NCI-H2196 (cell line): ENCODE results near the gene ECHDC1.
"Not testable (repeated sequence)": the region's sequence is repeated elsewhere in the genome, so short reads cannot be mapped to it uniquely, and the experiment has no call there.

Experiments used
- DNase-seq: peaks from one replicate; lab custom pipeline; 2025; ENCODE audit not compliant: unreplicated experiment; lab: John Stamatoyannopoulos, UW

ECHDC1 gene

DNA sequence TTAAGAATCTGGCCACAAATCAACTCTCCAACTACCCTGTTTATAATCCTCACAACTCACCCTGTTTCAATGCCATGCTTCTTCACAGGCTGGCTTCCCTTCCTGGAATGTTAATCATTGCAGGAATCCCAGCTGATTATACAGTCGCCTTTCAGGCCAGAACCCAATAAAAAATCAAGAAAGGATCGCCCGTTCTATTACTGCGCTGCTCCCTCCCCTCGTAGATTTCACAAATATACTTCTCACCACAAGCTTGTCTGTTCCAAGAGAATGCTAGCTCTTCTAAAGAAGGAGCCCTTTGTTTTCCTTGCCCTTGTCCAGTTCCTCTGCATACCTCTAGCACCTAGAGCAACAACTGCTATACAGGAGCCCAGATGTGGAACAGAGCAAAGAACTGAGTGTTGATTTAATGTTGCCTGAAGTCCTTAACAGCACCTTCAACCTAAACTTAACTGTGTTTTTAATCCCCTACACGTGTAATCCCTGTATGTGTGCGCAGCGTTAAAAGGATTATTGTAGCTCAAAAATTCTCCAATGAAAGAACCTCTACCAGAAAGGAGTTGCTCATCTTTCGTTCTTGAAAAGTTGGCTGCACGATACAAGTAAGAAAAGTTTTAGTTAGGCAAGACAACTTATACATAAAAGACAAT lies 988 bp downstream of the ECHDC1 start:
- peak; percentile 17 for DNase-seq

DNA sequence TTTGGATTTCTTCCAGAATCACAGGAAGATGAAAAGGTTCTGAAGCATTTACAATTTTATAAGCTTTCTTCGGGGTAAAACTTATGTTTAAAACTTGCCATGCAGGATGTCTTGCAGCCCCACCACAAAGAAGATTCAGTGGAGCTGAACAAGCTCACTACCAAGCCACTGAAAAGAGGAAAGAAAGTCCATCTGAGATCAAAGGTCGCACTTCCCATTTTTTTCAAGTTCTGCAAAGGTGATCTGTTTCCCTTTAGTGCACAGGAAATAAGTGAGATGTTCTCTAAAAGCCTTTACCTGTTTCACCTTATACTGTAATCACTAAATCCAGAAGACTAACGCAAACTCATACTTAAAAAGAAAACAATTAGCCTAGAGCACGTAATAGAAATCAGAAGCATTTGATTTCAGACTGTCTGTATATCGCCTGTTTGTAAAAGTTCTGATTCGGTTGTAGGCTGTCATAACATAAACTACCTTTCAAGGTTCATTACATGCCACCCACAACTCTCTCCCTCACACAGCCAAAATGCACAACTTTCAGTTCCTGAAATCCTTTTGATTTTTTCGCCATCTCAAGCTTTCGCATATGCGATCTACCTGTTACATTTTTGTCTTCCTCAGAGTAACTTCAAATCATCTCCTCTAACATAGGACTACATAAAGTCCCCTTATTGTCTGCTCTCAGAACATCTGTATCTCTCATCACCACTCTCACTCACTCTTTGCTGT lies 1.8 kb downstream of the ECHDC1 start:
- DNase-seq, result no peak

DNA sequence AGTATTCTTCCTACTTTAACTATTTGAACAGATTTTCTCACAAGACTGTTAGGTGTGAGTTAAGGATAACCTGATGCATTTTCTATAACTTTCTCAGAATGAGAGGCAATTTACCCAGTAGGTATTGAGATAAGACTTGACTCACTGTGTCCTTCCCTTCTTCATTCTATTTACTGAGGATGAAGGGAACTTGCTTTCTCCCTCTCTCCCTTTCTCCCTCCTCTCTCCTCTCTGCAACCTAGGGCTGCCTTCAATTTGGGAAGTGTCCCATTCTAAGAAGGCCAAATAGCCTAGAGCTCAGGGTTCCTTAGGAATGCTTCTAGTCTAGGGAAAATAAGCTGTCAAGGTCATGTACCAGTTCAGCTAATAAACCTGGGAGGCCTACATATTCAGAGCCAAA lies 3.2 kb downstream of the ECHDC1 start:
- DNase-seq, result no peak

DNA sequence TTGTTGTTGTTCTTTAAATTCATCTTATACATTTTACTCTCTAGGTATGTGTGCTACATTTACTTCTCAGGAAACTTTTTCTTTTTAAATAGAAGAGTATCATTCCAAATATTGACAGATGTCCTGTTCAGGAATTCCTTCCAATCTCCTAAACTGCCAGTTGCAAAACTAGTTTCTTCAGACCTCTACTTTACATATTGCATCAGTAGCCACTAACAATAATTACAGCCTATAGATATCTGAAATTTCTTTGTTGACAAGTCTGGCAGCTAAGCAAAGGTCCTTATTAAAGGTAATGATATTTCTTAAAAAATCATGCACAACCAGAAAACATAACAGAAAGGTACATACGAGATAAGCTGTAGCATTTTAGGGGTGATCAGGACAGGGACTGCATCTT lies 4.5 kb downstream of the ECHDC1 start:
- no peak for DNase-seq

- DNase-seq, result no peak
These were observed 10.9 kb downstream of the ECHDC1 start for GRCh38 chr6:127332383-127332961.

GRCh38 chr6:127331256-127331655 lies 12.2 kb downstream of the ECHDC1 start:
- not testable (repeated sequence) for DNase-seq

- DNase-seq, result no peak
These were observed 15.3 kb downstream of the ECHDC1 start for GRCh38 chr6:127328043-127328609.

DNA sequence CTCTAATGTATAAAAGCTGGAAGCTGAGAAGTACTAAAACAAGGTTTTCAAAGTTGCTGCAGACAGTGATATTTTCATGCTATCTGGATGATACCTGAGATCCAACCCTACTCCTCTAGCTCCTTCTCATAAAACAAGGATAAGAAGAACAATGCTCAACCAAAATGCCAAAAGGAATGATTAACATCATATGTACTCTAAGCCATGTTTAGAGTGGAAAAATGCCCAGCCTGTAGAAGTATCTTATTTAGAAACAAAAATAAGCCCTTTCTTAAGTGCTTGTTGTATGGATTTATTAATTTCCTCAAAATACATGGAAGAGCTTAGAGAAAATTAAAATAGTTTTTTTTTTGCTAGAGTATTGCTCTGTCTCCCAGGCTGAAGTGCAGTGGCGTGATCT lies 23.7 kb downstream of the ECHDC1 start:
- DNase-seq, result no peak

- DNase-seq, result no peak
These were observed 25.9 kb downstream of the ECHDC1 start for GRCh38 chr6:127317388-127318128.

- no peak for DNase-seq
These were observed 37.7 kb downstream of the ECHDC1 start for GRCh38 chr6:127305741-127306140.

- DNase-seq, result no peak
These were observed 39.5 kb downstream of the ECHDC1 start for GRCh38 chr6:127303917-127304316.

DNA sequence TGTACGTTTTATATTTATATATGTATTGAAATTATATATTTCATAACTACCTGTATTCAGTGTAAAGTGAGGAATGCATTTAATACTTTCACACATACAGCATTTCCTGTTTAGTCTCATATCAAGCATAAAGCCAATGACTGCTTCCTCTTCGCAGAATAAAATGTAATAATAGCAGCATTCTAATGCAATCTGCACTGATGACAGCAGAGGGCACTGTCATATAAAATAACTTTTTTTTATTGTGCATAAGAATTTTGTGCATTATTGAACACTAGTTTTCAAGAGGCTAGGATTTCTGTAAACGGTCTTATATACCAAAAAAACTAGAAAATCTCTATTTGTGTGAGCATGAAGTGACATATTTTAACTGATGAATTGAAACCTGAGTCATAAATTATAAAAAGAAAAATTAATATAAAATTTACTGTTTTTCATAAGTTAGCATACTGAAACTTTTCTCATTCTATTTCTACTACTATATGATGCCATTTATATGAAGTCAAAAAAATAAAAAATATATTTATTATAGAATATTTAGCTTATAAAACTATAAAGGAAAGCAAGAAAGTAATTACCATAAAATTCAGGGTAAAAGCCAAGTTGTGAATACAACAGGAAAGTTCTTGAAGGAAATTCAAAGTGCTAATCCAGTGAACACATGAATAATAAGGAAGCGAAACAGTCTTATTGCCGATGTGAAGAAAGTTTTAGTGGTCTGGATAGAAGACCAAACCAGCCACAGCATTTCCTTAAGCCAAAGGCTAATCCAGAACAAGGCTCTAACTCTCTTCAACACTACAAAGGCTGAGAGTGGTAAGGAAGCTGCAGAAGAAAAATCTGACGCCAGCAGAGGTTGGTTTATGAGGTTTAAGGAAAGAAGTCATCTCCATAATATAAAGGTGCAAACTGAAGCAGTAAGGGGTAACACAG lies 40.4 kb downstream of the ECHDC1 start:
- DNase-seq, result peak; percentile 50

DNA sequence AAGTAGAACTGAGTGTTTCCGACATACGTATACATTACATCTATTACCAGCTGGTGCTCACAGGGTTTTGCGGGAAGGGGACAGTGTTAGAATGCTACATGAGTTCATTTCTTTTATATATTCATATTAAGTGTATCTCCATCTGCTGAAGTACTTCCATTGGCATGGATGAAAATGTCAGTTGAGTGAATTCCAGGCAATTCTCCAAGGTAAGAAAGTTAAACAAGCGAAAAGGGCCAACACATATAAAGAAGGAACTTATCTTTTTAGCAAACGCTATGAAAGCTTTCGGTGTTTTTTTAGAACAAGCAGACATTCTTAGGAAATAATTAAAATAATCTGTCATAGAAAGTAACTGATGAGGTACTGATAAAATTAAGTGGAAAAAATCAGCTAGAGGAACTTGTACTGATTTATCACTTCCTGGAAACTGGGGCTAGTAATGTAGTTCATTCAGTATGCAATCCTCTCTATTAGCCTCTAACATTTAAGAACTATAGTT lies 42.2 kb downstream of the ECHDC1 start:
- DNase-seq, result no peak

DNA sequence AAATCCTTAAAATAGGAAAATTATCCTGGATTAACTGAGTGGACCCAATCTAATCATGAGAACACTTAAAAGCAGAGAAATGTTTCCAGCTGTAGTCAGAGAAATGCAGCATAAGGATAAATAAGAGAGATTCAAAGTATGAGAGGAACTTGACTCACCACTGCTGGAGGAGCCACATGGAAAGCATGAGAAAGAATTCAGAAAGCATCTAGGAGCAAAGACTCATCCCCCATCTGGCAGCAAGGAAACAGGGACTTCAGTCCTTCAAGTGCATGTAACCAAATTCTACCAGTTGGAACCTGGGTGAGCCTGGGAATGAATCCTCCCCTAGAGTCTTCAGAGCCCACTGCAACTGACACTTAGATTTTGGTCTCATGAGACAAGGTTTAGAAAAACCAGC lies 43.0 kb downstream of the ECHDC1 start:
- no peak for DNase-seq

DNA sequence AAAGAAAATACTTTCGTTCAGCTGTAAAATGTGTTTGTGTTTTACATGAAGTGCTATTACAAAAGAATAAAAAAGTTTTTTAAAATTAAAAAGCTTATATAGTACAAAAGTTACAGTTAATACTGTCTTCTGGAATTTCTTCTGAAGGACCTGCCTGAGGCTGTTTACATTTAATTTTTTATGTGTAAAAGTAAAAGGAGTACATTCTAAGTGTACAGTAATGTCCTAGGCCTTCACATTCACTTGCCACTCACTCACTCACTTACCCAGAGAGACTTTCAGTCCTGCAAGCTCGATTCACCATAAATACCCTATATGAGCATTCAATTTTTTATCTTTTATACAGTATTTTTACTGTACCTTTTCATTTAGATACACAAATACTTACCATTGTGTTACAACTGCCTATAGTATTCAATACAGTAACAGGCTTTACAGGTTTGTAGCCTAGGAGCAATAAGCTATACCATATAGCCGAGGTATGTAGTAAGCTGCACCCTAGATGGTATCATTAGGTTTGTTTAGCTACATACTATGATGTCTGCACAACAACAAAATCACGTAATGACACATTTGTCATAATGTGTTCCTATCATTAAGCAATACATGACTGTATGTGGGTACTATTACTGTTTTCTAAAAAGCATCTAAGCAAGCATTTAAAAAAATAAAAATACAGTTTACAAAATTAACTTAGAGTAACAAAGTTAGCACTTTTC lies 43.7 kb downstream of the ECHDC1 start:
- no peak for DNase-seq

- no peak for DNase-seq
These were observed 44.9 kb downstream of the ECHDC1 start for GRCh38 chr6:127298475-127298874.

DNA sequence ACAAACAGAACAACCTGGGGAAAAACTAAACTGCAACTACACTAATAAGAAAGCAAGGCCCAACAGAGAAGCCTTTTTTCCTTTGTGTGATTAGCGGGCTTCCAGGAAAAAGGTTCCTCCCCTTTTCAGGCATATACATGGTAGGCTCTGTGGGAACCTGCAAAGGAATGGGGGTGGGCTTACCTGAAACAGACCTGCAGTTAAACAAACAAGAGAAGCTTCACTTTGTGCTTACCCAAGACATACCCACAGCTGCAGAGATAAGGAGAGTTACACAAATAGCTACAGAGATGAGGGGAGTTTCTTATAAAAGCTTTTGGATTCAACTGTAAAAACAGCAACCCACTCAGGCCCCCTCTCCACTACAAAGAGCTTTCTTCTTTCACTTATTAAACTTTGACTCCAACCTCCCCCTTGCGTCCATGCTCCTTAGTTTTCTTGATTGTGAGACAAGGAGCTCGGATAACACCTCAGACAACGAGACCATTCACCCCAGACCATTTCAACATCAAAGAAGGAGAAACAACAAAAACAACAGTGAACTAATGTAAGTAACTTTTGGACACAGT lies 45.8 kb downstream of the ECHDC1 start:
- no peak for DNase-seq

DNA sequence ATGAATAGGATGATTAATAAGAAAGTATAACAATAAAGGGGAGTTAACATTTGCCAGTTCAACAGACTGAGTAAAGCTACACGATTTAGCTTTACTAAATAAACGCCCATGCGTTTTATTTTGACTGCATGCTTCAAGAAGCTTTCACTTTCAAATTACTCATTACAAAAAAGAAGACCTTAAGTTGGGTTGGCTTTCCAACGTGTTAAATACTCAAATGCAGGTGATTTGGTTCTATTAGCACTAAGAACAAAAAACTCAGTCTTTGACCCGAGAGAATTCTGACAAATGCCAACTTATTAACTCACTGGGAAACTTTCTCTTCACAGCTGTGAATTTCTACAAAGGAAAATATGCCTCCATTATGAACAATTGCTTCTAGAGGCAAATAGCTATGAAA lies 51.9 kb downstream of the ECHDC1 start:
- DNase-seq, result no peak
